UCSD-AML1 (cell line): ENCODE measurements around the gene SEMA3C.

Experiments used
- DNase-seq: peaks from one replicate; lab custom pipeline; 2025; ENCODE audit not compliant: unreplicated experiment; lab: John Stamatoyannopoulos, UW

The SEMA3C gene

DNA sequence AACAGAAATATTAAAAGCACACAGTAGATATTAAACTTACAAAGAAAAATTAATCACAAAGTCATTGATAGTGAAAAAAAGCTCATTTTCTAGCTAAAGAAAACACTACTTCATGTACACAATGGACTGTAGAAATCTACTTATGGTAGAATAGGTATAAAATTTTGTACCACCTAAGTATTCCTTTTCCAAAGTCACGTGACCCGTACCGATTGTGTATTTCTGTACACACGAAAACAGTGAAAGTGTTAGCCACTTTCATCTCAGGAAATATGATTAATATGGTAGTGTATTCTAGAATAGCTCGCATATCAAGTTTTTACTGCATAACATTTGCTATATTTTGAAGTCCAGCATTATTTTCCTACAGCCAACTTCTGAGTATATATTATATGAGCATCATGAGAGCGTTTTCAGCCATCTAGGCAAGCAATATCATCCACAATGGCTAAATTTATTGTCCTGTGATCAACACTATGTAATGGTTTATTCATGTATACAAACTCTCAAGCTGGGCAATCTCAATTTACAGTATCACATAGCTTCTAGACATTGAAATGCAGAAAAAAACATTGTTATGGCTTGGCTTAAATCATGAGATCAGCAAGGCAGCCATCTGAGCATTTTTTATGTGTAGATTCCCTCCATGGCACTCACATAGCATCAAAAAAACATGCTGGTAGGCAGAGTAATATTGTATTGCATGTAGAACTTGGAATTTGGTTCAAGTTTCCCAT is 165.7 kb downstream of the SEMA3C start:
- DNase-seq: no peak

DNA sequence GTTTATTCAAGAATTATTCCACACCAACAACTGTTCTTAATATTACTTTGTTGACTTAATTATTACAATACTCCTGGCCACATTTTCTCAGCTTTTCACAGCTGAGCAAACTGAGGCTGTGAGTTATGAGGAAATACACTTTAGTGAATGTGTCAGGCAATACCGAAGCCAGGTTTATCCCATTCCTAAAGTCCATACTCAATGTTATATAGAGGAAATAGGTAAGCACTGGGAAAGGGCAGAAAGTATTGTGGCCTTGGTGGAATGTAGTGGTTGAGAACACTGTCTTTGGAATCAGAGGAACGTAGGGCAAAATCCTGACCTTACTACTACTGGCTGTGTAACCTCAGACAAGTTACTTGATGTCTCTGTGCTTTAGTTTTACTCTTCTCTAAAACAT is 169.6 kb downstream of the SEMA3C start:
- DNase-seq: no peak

DNA sequence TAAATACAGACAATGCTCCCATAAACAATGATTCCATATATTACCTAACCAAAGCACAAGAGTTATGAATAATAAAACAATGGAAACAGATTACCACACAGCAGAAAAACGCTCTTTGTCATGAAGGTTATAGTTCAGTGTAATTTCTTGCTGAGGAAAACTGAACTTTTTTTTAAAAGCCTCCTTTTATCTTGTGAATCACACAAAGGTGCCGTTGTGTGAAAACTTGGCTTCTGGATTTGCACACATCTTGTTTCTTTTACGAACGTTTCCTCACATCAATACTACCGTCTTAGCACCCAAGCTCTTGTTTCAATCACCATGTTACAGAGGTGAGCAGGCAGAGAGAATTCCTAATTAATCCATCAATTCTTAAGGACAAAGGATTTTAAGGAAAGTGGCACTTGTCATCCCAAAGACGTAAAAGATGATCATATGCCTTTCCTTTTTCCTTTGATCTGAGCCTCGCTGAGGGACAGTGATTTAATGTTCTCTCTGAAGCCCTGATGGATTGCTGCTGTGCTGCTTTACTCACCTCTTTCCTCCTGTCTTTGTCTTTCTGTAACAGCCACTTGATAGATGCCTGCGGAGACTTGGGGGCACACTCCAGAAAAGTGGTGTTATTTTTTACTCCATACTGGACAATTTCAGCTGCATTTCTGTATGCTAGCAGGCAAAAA is 170.3 kb downstream of the SEMA3C start:
- DNase-seq: no peak

DNA sequence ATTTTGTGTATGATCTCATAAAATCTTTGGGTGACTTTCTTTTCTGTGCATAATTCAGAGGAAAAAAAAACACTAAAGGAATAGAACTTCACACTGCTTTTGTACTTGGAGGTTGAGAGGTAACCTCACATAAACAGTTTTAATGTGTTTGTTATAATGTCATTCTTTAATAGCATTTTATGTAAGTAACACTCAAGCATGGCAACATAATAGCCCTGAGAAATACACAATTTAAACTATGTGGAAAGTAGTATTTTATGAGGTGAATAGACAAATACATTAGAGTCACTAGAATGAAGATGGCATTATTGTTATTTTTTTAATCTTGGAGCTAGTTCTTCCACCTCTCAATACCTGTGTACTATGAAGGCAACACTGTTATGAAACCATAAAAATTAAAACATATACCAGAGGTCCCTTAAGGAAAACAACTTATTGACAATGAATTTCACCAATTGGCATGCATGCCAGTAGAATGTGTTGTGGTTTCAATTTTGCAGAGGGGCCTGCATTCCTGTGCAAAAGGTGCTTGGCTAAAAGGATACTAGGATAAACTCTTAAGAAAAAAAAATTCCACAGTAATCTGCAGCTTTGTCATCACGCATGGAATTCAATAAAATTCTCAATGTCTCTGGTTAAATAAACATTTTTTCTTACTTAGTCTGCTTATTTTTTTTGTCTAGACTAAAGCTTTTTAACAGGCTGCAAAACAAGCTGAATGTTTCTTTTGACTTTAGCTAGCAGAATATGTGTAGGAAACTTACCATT is 177.9 kb downstream of the SEMA3C start:
- no peak for DNase-seq

DNA sequence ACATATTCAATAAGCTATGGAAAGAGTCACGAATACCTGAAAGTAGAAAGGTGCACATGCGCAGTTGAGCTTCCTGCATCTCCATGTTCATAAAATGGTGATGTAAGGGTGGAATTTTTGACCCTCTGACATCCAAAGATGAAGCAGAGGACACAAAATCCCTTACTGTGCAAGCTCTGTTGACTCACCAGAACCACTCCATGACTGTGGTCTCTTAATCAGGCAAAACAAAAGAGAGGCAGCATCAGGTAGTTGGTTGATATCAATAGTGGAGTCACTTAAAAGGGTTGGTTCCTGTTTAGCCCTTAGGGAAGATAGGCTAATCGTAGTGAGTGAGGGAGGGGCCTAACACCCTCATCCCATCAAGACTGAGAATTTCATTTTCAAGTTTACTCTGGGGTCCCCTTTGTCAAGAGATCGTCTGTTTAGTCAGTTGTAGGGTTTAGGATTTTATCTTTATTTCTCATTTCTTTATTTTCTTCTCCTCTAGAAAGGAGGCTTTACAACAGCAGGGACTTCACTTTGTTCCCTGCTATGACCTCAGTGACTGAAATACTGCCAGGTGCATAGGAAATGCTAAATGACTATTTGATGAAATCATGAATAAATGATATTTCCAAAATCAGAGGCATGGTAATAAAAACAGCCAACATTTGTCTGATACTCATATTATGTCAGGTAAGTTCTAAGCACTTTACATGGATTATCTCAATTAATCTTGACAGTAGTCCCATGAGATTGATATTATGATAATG is 182.3 kb downstream of the SEMA3C start:
- DNase-seq: no peak

DNA sequence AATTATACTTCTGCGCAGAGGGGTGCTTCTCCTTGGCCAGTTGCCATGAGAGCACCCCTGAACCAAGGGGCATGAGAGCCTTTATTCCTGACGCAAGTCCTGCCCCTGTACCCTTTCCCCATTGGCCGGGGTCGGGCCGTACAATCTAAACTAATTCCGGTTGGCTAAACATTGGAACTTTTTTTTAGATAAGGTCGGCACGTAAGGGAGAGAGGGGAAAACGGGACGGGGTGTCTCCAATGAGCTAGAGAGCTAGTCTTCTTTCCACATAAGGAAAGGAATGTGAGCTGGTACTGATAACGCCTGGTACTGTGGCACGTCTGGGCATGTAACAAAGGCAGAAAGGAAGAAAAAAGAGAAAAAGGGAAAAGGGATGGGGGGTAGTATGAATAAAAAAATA is 183.5 kb downstream of the SEMA3C start:
- no peak for DNase-seq

DNA sequence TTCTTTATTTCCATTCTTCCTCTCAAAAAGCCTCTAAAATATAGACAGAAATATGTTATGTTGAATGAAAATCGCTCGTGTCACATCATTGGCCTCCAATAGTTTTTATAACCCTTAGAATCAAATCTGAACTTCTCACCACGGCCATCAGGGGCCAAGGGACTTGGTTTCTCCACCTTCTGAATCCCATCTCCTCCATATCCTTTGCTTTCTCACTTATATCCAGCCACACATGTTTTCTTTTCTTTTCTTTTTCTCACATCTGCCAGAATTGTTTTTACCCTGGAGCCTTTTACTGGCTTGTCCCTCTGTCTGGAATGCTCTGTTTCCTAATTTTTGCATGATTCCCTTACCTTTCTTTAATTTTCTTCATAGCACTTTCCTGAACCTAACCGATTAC is 184.8 kb downstream of the SEMA3C start:
- no peak for DNase-seq

DNA sequence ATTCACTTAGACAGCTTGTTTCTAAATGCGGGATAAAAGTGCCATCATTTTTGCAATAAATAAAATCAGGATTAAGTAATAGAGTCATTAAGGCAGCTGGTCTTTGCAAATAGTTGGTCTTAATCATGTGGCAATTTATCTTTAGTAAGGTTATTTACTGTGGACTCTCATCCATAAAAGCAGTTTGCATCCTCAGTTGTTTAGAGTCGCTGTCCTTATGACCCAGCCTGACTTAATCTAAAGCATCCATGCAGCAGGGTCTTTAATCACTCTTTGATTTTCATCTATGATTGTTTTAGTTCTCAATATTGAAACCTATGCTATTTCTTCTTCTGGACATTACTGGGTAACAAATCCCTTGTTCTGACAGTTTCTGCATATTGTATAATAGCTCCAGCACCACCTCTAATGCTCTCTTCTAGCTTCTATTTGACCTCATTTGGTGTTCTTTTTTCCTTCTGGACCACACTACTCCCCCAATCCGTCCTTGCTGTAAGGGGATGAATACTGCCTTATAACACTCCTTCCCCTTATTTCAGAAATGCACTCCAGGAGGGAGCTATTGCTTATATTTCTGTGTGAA is 185.4 kb downstream of the SEMA3C start:
- DNase-seq: no peak

DNA sequence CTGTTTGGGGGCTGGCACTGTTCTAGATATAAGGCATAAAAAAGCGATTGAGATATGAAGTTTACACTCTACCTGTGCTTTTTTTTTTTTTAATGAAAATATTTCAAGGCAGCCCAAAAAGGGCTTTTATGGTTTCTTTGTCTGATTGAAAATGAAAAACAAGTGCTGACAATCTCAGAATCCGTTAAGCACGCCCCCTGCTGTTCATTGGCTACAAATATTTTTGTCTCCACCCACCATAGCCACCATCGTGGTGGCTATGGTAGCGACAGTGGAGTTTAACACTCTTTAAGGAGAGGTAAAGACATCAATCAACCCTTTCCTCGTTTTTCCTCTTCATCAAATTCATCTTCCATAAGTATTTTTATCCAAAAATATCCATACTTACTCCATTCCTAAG is 186.2 kb downstream of the SEMA3C start:
- DNase-seq: no peak

DNA sequence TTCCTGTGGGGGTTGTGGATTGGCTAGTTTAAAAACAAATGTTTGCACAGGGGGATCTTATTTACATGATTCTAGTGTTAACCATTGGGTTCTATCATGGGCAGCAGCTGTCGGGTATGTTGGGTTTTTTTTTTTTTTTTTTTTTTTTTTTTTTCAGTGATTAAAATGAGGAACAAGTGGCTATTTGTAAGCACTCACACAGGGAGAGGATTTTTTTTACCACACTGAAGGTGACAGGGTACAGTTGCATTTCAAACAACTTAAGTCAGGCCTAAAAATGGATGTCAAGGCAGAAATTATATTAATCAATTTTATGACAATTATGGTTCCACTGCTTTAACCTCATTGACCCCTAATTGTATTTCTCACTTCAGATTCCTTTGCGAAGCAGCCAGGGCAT is 187.6 kb downstream of the SEMA3C start:
- DNase-seq: no peak

DNA sequence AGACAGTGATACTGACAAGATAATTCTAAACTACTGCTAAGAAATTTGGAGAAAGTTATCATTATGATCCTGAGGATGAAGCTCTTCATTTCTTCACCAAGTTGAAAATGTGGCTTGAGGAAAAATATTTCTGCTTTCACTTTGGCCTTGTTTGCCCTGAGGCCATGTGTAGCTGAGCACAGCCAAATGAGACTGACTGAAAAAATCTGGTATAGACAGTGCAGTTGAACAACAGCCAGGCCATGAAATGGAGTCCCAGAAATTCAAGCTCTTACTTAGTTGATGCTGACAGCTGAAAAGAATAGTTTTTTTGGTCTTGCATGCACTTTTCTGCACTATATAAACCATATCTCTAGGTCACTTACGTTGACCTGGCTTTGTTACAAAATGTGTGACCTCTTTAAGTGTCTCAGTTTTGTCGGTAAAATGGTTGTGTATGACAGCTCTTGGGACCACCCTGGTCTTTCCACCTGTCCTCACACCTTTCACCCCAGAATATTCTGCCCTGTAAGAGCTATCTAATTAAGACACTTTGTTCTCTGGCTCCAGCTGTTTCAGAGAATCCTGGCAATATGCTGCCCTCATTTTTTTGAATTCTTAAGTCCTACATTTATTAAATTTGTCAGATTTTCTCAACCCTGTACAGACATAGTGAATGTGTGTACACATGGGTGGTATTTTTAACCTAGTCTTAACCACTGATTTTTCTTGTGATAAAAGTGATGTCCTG is 189.1 kb downstream of the SEMA3C start:
- DNase-seq: no peak

DNA sequence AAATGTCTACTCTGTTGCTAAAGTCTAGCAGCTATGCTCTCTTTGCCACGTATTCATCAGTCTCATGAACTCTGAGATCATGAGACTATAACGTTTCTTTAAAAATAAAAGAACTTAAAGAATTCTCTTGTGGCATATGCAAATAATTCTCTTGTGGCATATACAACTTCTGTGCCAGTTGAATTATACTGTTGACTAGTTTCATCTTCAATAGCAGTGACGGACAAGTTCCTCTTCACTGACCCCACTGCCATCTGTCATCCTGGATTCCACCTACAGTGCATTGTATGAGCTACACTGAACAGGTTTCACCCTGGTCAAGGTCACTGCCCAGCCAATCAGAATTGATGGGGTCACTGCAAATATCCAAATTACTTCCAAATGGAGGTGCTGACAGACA is 192.2 kb downstream of the SEMA3C start:
- no peak for DNase-seq

DNA sequence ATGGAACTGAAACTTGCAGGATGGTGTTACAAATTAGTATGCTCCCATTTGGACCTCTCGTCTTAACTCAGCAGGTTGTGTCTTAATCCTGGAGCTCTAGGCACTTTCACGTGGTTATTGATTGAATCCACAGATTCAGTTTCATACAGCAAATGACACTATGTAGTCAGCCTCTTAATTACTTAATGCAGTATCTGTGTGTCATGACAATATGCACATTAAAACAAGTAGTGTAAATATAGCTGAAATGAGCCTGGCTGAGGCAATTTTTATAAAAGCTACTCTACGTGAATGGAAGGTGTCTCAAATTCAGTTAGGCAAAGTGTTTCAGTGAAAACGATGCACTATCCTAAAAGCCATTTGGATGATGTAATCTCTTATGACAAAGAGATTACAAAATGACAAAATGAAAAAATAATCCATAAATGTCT is 193.7 kb downstream of the SEMA3C start:
- DNase-seq: no peak

DNA sequence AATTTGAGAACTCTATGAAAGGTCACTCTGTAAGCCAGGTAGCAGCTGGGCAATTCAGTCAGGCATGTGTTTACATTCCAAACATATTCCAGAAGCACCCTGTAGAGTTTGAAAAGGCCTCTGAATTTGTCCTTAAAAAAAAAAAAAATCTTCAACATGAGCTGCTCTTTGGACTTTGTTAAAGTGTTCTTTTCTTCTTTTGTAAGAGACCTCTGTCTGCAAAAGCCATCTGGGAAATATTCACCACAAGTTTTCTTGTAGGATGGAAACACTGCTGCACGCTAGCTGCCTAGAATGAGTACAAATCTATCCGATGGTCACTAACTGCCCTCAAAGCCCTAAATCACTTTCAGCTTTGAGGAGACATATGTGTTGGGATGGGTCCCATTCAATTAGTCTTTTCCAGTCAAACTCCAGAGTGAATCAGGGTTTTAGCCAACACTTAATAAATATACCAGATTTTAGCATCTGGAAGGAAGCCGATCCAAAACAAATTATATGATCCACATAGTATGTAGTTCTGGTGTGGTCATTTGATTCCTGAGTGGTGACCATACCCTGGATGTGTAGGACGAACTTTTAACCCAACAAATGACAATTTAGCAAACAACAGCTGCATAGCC is 194.5 kb downstream of the SEMA3C start:
- DNase-seq: no peak

DNA sequence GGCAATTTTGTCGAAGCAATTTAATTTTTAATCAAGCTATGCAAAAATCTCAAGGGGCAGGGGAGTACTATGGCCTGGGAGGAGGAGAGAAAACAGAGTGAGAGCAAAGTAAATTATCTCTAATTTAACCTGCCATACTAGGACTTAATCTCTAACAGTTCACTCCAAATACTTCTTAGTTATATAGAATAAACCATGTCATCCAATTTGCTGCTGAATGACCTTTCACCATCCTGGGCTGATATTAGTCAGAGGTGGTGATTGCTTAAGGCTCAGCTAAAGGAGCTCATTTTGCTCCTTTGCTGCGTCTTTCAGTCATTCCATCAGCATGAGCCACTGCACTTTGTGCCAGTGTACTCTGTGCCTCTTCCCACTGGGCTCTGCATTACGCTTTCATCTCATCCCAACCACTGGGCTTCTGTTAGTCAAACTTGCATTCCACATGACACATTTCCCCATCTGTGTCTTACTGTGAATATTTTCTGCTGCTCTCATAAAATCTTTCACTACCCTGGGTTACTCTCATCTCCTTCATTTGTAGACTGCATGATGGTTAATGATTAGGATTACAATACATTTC is 196.1 kb downstream of the SEMA3C start:
- DNase-seq: no peak

DNA sequence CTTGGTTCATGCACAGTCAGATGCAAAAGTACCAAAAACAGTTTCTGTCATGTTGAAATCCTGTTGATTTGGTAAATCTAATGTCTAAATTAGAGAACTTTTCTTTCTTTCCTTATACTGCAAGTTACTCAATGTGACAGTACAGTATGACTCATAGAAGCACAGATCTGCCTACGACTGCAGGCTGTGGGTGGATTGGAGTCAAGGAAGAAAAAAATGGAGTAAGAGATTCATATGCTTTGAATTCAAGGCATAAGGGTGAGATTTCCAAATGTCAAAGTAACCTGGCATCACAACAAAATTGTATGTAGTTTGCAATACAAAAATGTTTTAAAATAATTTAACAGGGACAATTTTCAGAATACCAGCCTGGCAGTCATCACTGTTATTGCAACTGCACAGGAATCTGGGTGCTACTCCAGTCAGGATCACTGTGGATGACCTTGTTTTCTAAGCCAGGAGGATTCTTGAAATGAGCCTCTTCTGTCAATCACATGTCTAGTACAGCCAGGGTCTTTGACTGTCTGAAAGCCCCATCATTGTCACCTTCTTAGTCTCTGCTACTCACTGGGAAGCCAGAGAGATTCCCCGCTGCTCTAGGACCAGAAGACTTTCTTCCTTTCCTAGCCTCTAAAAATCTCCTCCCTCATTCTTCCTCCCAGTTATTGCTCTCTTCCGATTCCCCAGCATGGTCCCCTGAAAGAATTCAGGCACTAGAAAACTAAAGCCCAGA is 196.8 kb downstream of the SEMA3C start:
- DNase-seq: no peak

DNA sequence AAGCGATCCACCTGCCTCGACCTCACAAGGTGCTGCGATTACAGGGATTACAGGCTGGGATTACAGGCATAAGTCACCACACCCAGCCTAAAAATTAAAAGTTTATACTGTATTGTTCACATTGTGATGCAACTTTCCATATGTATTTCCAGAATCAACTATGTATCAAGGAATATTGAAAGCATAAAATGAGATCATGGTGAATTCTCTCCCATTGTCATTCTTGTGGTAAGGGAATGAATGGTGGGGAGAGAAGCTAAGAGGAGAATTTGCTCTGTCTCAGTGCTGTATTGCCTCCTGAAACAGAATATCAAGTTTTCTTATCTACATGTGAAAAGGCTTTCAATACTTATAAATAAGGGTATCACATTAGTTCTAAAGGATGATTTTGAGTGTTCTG is 198.7 kb downstream of the SEMA3C start:
- DNase-seq: no peak

DNA sequence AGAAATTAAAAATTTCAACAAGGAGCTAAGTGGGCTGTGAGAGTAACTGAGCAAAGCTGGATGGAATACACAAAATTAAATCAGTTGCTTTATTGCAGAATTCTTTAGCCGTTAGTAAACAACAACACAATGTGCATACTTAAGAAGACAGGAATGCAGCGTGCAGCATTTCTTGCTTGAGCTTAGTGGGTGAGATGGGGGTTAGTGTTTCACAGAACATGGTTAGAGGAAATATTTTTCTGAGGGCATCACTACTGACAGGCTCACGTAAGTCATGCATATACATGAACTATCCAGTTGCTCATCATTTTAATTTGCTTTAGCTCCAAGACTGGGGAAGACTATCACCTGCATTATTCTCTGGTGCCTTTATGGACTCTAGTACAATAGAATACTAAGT is 199.6 kb downstream of the SEMA3C start:
- no peak for DNase-seq

DNA sequence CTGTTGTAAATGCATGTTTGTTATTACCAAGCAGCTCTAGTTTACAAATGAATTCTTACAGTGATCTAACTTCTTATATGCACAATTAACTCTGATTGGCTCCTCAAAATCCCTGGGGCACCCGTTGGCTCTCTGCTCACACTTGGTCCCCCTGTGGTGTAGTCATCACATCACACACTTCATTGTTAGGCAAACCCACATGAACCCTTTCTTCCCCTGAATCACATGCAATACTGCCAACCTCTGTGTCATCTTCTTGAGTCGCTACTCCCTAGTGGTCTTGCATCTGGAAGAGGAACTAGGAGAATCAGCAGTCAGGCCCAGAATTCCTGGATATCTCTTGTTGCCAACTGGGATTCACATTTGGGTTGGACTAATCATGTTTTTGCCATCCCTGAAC is 207.3 kb downstream of the SEMA3C start:
- no peak for DNase-seq
